ENCODE data around the gene TACC3. TPM values are rescaled to one million over a fixed set of nuclear protein-coding genes. Genes with fewer than 3 reads are reported as not detected.

TACC3 gene
- total RNA-seq, 1 experiment from 2014 or later, result 156 TPM

- H4K5ac ChIP-seq (ENCODE audit: insufficient read length, low read depth, low read length), result no peak overlapping the region
- peaks cover 18% of the 10 kb centered on the region for H3K23me2 ChIP-seq (ENCODE audit: insufficient read length, low read depth, low read length, poor library complexity, severe bottlenecking)
- H3K27me3 ChIP-seq (ENCODE audit: insufficient read depth, low read length), result no peaks in the 10 kb centered on the region
- H3K4me1 ChIP-seq (ENCODE audit: insufficient read depth, low read length), result no peaks in the 10 kb centered on the region
- H4K20me1 ChIP-seq (ENCODE audit: control insufficient read depth, insufficient read depth, insufficient read length), result no peaks in the 10 kb centered on the region
- H3K23ac ChIP-seq (ENCODE audit: insufficient read length, low read depth, low read length), result no peak overlapping the region
- peak overlapping the region; percentile 65 for H3K9ac ChIP-seq (ENCODE audit: extremely low read depth, insufficient read length, low read length)
- peaks cover 18% of the 10 kb centered on the region for H3K79me1 ChIP-seq (ENCODE audit: insufficient read depth, low read depth, low read length, poor library complexity, severe bottlenecking)
- peak overlapping the region in 2 of 3 experiments; percentile 92 to 93; a peak in 4 of 7 replicates for H3K27ac Mint-ChIP-seq
- TF ChIP-seq CTCF (conservative IDR thresholded peaks at IDR 0.05), result no peak
- no peaks in the 10 kb centered on the region for H3K9me3 Mint-ChIP-seq
- H3K14ac ChIP-seq (ENCODE audit: insufficient read depth, low read length), result peak overlapping the region; percentile 42
- no peak overlapping the region for H2AFZ ChIP-seq (ENCODE audit: low read length)
- H3K36me3 Mint-ChIP-seq (ENCODE audit: insufficient read depth in 1 of 3, low read depth in 3 of 3), result peaks cover 26 to 49% (median 43%) of the 10 kb centered on the region in 3 experiments
- no peak overlapping the region for H3K56ac ChIP-seq (ENCODE audit: insufficient read length, low read depth, low read length)
- peak overlapping the region; percentile 80 for H3K4me2 ChIP-seq (ENCODE audit: insufficient read depth, insufficient read length, low read length)
- H2BK15ac ChIP-seq (ENCODE audit: low read depth, low read length), result no peak overlapping the region
- H3K27me3 Mint-ChIP-seq (ENCODE audit: low read depth), result no peaks in the 10 kb centered on the region; the same call in 1 of the 2 replicates
- no peak overlapping the region for H3T11ph ChIP-seq (ENCODE audit: low read length)
- no peak overlapping the region for H2BK120ac ChIP-seq (ENCODE audit: low read depth, low read length, poor library complexity, severe bottlenecking)
- no peak overlapping the region for H2BK12ac ChIP-seq (ENCODE audit: insufficient read length, low read depth, low read length)
- peaks cover 22 to 28% of the 10 kb centered on the region in 2 experiments for H3K4me1 Mint-ChIP-seq
- no peak overlapping the region for H3K27ac ChIP-seq (ENCODE audit: insufficient read length, low read depth, low read length)
- H3K9me3 ChIP-seq (ENCODE audit: control insufficient read depth, low read depth, low read length), result no peaks in the 10 kb centered on the region
- H3K18ac ChIP-seq (ENCODE audit: insufficient read length, low read depth, low read length), result peak overlapping the region; percentile 90
- no CpG with 5 or more reads among the region's 79 CpGs for WGBS (ENCODE audit: extremely low coverage, insufficient read length, low lambda C conversion rate)
- no peak overlapping the region for H4K8ac ChIP-seq (replicated peaks; ENCODE audit: insufficient read length, low read depth, low read length)
- DNase-seq, result peak; percentile 54
- H4K91ac ChIP-seq (ENCODE audit: insufficient read length, low read depth, low read length), result no peak overlapping the region
- H2BK20ac ChIP-seq (ENCODE audit: low read depth, low read length, poor library complexity, severe bottlenecking), result no peak overlapping the region
- H3K79me2 ChIP-seq (ENCODE audit: insufficient read depth, low read length), result peaks cover 20% of the 10 kb centered on the region; the same call in 1 of the 2 replicates
- H3K4me3 Mint-ChIP-seq, result peak overlapping the region; percentile 86
- no peak overlapping the region for H2AK5ac ChIP-seq (ENCODE audit: insufficient read length, low read length)
- H2BK5ac ChIP-seq (ENCODE audit: insufficient read length, low read length), result no peak overlapping the region
- no peak overlapping the region for H3K4ac ChIP-seq (ENCODE audit: low read depth, low read length)
These were observed 948 bp upstream of the TACC3 start for GRCh38 chr4:1720163-1720983.
